Activated CD8-positive, alpha-beta memory T cell treated with anti-CD3 and anti-CD28 coated beads for 36 hours (primary cell): ENCODE results near the gene DIP2A. TPM values are rescaled to one million over a fixed set of nuclear protein-coding genes. Genes with fewer than 3 reads are reported as not detected.

ENCODE experiments used
- CTCF ChIA-PET: fragments of 350-600 bp; sonication (Branson Sonifier 250); formaldehyde crosslinking; loops from one replicate; lab custom pipeline; 2021; ENCODE audit warnings: antibody characterized with exemption; lab: Charles Lee
- POLR2A ChIA-PET: fragments of 350-600 bp; sonication (Branson Sonifier 250); formaldehyde crosslinking; loops from one replicate; lab custom pipeline; 2021; ENCODE audit warnings: antibody characterized with exemption; lab: Charles Lee
- total RNA-seq, 2 experiments: library from RNA; stranded (reverse); gene quantifications; one replicate each; pipeline ENCODE4 v1.2.3, GENCODE V29; 2021

Gene DIP2A
- total RNA-seq, 2 experiments from 2014 or later = 26.9 to 28.5 TPM

- ChIA-PET POLR2A (interaction anchor here (0.7 kb wide), 1 partner anchor 33 kb away, joined by 3 read pairs; no protein-coding TSS in a partner anchor), CTCF (no interaction called here)
These were observed 7.0 kb downstream of the DIP2A start for GRCh38 chr21:46465651-46466050.

- ChIA-PET CTCF (no interaction called here), POLR2A (no interaction called here)
These were observed 9.6 kb downstream of the DIP2A start for GRCh38 chr21:46468108-46468774.

GRCh38 chr21:46469275-46469674 is 10.6 kb downstream of the DIP2A start:
- CTCF ChIA-PET = interaction anchor here (0.6 kb wide), 1 partner anchor 9 kb away, joined by 3 read pairs; no protein-coding TSS in a partner anchor
- POLR2A ChIA-PET = no interaction called here

- POLR2A ChIA-PET = no interaction called here
- CTCF ChIA-PET = no interaction called here
These were observed 12.8 kb downstream of the DIP2A start for GRCh38 chr21:46471514-46471913.

GRCh38 chr21:46472246-46472645 is 13.6 kb downstream of the DIP2A start:
- CTCF ChIA-PET = no interaction called here
- POLR2A ChIA-PET = no interaction called here

DNA sequence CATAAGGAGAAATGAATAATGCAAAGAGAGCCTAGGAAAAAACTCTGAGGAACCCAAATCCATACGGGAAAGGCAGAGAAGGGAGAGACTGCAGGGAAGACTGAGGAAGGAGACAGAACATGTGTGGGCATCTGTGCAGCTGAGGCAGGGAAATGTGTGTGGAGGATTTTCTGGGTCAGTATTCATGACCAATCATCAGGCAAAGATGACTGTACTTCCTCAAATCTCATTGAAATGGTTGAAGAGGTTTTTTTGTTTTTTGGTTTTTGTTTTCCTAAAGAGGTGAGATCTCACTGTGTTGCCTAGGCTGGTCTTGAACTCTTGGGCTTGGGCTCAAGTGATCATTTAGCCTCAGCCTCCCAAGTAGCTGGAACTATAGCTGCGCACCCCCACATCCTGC is 15.7 kb downstream of the DIP2A start:
- ChIA-PET POLR2A (no interaction called here), CTCF (no interaction called here)

DNA sequence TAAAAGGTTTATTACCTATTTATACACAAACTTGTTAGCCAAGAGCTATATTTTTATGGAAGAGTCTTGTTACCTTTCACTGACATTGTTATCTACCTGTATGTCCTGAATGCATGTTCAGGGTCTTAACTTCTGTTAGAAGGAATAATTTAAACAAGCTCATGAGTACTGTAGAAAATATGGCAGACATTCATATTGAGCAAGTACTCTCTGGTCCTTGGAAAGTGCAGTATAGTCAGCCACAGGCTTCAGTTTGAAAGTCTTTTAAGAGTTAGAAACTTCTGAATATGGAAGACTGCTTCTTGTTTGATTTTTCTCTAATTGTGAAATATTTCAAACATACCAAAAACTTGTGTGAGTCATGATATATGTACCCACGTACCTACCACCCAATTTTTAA is 16.6 kb downstream of the DIP2A start:
- ChIA-PET CTCF (no interaction called here), POLR2A (no interaction called here)

DNA sequence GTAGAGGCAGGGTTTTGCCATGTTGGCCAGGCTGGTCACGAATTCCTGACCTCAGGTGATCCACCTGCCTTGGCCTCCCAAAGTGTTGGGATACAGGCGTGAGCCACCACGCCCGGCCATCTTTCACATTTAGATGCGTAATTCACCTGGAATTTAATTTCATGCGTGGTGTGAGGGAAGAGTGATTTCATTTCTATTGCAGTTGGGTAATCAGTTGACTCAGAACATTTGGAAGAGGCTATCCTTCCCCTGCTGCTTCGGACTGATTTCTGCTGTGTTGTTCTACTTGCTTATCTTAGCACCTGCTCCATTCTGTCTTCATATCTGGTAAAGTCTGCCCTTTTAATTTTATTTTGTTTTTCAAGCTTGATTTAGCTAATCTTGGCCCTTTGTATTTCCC is 19.1 kb downstream of the DIP2A start:
- POLR2A ChIA-PET = no interaction called here
- CTCF ChIA-PET = no interaction called here

- ChIA-PET CTCF (interaction anchor here (0.8 kb wide), 1 partner anchor 21 kb away, joined by 3 read pairs; no protein-coding TSS in a partner anchor), POLR2A (no interaction called here)
These were observed 20.2 kb downstream of the DIP2A start for GRCh38 chr21:46478910-46479309.

GRCh38 chr21:46480466-46480865 is 21.8 kb downstream of the DIP2A start:
- ChIA-PET CTCF (no interaction called here), POLR2A (no interaction called here)

GRCh38 chr21:46482225-46482845 is 23.6 kb downstream of the DIP2A start:
- ChIA-PET CTCF (interaction anchor here (0.9 kb wide), 1 partner anchor 36 kb away, joined by 3 read pairs; no protein-coding TSS in a partner anchor), POLR2A (no interaction called here)

- ChIA-PET CTCF (interaction anchor here (0.9 kb wide), 1 partner anchor 36 kb away, joined by 3 read pairs; no protein-coding TSS in a partner anchor), POLR2A (no interaction called here)
These were observed 24.1 kb downstream of the DIP2A start for GRCh38 chr21:46482846-46483231.

DNA sequence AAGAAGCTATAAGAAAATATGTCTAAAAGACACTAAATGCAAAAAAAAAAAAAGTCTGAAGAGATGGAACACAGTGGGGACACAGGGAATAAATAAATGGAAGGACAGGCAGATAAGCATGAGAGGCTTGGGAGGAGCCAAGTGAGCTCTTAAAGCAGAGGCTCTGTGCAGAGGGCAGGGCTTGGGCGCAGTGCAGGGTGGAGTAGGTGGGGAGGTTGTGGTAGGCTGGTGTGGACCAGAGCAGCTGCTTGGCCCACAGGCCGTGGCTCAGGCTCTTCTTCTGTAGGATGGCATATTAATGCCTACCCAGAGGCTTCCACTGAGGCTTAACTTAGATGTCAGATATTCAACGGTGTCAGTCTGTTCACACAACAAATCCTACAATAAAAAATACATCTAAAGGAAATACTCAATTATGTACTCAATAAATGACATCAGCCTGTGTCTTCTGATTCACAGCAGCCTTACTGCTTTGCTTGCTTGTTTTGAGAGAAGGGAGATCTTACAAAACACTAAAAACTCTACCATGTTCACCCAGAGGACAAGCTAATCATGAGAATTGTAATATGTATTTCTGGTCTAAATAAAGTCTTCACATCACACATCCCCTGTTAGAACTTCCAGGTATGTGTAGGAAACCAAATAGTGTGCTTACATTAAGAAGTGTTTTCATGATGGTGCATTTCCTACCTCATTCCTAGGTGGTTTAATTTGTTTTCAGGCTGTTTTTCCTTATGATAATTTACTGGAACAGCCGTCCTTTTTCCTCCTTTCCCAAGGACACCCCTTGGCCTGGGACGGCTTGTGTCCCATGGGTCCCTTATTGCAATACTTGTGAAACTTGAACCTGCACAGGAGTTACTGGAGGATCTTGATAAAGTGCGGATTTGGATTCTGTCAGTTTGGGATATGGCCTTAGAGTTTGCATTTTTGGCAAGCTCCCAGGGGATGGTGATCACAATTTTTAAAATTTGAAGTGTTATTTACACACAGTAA is 24.9 kb downstream of the DIP2A start:
- ChIA-PET POLR2A (interaction anchor here (0.7 kb wide), 1 partner anchor 151 kb away, joined by 3 read pairs; no protein-coding TSS in a partner anchor), CTCF (interaction anchor here (0.9 kb wide), 1 partner anchor 37 kb away, joined by 3 read pairs; no protein-coding TSS in a partner anchor)

DNA sequence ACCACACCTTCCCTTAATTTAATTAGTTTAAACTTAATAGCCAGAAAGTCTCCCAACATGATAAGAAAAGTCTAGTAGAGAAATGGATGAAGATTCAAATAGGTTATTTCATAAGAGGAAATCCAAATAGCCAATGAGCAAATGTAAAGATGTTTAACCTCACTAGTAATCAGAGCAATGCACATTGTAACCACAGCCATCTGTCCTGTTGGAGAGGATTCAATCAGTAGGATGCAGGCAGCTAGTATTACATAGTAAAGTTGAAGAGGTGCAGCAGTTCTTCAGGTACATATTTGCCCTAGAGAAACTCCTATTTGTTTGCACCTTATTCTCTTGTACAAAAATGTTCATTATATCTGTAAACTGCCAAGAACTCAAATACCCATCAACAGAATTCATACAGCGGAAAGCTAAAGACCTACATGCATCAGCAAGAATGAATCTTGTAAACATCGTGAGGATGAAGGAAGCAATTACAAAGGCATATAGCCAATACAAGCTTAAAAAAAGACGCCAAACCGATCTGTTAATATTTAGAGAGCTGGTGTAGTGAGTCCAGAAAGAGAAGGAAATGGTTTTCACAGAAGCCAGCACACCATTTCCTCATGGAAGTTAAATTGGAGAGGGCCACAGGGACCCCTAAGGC is 27.9 kb downstream of the DIP2A start:
- ChIA-PET POLR2A (no interaction called here), CTCF (no interaction called here)

GRCh38 chr21:46489162-46489663 is 30.5 kb downstream of the DIP2A start:
- ChIA-PET CTCF (no interaction called here), POLR2A (no interaction called here)

DNA sequence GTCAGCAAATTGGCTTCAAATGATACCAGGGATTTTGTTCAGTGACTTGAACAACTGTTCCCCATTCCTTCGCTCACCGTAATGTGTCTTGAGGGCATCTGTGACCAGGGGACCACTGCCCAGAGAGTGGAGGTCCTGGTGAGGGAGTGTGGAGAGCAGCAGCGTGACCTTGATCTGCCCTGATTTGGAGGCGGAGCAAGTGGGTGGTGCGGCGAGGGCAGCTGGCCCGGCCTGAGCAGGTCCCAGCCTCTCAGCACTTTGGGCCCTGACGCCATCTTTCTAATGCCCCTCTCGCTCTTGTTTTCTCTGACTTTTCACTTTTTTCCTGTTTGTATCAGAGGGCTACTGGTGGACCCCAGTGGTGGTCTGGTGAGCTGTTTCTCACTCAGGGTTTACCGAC is 31.1 kb downstream of the DIP2A start:
- POLR2A ChIA-PET = no interaction called here
- CTCF ChIA-PET = no interaction called here

DNA sequence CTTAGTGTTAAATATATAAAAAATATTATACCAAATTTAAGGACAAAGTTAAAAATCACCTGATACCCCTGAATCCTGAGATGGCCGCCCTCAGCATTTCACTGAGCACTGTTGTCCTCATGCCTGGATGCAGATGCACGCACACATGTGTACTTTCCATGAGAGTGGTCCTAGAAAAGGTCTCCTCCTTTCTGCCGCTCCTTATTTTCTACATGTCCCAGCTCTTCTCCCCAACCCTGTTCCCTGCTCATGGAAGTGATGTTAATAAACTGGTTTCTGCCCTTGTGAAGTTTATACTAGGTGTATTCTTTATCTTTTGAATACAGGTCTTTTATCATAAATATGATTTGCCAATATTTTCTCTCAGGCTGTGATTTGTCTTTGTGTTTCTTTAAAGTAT is 32.9 kb downstream of the DIP2A start:
- ChIA-PET CTCF (no interaction called here), POLR2A (no interaction called here)

DNA sequence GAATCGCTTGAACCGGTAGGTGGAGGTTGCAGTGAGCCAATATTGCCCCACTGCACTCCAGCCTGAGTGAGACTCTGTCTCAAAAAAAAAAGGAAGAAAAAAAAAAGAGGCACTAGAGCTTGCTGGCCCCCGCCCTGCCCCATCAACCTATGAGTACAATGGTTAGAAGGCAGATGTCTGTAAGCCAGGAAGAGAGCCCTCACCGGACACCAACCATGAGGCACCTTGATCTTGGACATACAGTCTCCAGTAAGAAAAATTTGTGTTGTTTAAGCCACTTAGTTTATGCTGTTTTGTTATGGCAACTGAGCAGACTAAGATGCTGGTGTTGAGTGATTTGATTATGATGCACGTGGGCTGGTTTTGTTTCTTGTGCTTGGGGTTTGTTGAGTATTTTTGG is 34.2 kb downstream of the DIP2A start:
- CTCF ChIA-PET = no interaction called here

DNA sequence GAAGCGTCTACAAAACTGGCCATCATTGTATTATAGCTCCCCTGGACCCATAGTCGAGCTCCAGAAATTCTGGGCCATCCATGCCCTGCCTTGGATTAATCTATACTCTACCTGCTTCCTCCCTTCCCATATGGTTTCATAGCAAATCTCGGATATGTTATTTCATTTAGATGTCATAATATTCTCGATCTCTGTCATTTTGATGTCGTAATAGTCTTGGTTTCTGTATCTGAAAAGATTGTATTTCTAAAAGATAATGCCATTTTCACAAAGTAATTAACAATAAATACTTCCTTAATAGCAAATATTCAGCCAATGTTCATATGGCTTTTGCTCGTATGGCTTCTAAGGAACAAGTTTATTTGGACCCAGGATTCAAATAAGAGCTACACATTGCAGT is 35.1 kb downstream of the DIP2A start:
- CTCF ChIA-PET = interaction anchor here (0.6 kb wide), 1 partner anchor 56 kb away, joined by 3 read pairs; no protein-coding TSS in a partner anchor
- POLR2A ChIA-PET = no interaction called here

More for the DNA sequence above, 34.2 kb downstream of the DIP2A start:
- POLR2A ChIA-PET = no interaction called here
